ENCODE results near the gene ANKRD66. TPM values are rescaled to one million over a fixed set of nuclear protein-coding genes. Genes with fewer than 3 reads are reported as not detected.

Gene ANKRD66
- total and polyA plus RNA-seq, 4 donors = not detected

GRCh38 chr6:46777476-46778346, 31.0 kb downstream of the ANKRD66 start:
- no peaks in the 10 kb centered on the region for H3K4me1 ChIP-seq (ENCODE audit: control insufficient read depth in 4 of 4, insufficient read depth in 4 of 4, low read length in 3 of 4)
- H3K9me3 ChIP-seq (ENCODE audit: control insufficient read depth in 4 of 4, low read length in 3 of 4) = no peaks in the 10 kb centered on the region
- no peaks in the 10 kb centered on the region for H3K36me3 ChIP-seq (ENCODE audit: control insufficient read depth in 4 of 4, insufficient read depth in 3 of 4, low read depth in 1 of 4, low read length in 3 of 4)
- no peak overlapping the region for H3K9ac ChIP-seq (ENCODE audit: low read depth in 1 of 2, low read length in 2 of 2)
- 92% methylated on average over 12 of the region's 12 CpGs for WGBS
- H3K27me3 ChIP-seq (ENCODE audit: control insufficient read depth in 4 of 4, insufficient read depth in 4 of 4, low read length in 3 of 4) = no peaks in the 10 kb centered on the region
- no peak for DNase-seq (ENCODE audit: low spot score)
- TF ChIP-seq HNF4A (conservative IDR thresholded peaks at IDR 0.05) (no peak), TAF1 (conservative IDR thresholded peaks at IDR 0.05) (no peak), ZBTB33 (IDR thresholded peaks at IDR 0.05) (no peak), REST (IDR thresholded peaks at IDR 0.05) (no peak), FOXA1 (IDR thresholded peaks at IDR 0.05) (no peak), ATF3 (IDR thresholded peaks at IDR 0.05) (no peak), SP1 (IDR thresholded peaks at IDR 0.05) (no peak), CTCF (IDR thresholded peaks at IDR 0.05; ENCODE audit: low read depth, low read length, missing input control) (no peak), RXRA (IDR thresholded peaks at IDR 0.05) (no peak), HNF4G (IDR thresholded peaks at IDR 0.05) (no peak), NR2F2 (IDR thresholded peaks at IDR 0.05) (no peak), JUND (IDR thresholded peaks at IDR 0.05) (no peak), EGR1 (IDR thresholded peaks at IDR 0.05; ENCODE audit: low read depth in 2 of 2) (no peak), YY1 (IDR thresholded peaks at IDR 0.05) (no peak)
- H3K4me3 ChIP-seq (ENCODE audit: low read depth in 1 of 3, low read length in 3 of 3) = no peak overlapping the region
- no peak overlapping the region for H3K27ac ChIP-seq (ENCODE audit: low read depth in 1 of 2, low read length in 2 of 2)
